SK-N-MC (cell line): Measurements from ENCODE around the gene TSHZ2.

ENCODE experiments used
- EZH2 ChIP-seq: fragments of 200-600 bp; sonication (generic); IDR thresholded peaks from one replicate; pipeline ENCODE4 v1.6.1; 2017; ENCODE audit warnings: antibody characterized with exemption
- POLR2AphosphoS5 ChIP-seq: IDR thresholded peaks from 2 replicates; pipeline ENCODE4 v1.6.1; 2012; ENCODE audit warnings: mild to moderate bottlenecking, low read depth, low read length, borderline replicate concordance

DNA sequence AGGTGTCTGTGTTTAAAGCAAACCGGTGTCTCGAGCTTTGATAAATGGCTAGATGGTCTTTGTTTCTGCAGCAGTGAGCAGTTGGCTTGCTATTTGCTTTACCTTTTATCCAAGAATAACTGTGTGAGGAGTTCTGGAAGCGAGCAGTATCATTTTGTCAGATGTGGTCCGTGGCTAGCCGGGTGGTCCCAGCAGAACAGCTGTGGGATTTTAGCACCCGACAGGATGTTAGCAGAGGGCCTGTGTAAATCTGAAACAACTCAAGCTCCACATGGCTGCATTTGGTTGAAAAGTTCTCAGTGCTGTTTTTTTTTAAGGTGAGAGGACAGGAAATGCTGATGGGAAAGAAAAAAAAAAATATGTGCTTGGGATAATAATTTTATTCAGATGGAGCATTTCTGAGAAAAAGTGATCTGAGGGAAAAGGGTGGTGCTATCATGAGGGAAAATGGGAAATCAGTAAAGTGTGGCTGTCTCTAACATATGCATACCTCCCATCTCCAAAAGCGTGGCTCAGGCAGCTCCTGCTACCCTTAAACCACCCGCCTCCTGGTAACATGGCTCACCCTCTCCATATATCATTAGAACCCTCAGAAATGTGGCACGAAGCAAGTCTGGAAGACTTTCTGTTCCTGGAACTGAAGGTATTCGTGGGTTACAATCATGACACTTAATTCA lies 215.4 kb downstream of the TSHZ2 start:
- TF ChIP-seq EZH2 (no peak), POLR2AphosphoS5 (no peak)
